ENCODE measurements around the gene ZFP62.

The ZFP62 gene

GRCh38 chr5:180860273-180860886, 696 bp downstream of the ZFP62 start:
- Histone ChIP-seq H3K27me3 (replicated peaks) (no peaks in the 10 kb centered on the region), H3K27ac (peak overlapping the region; percentile 68), H3K4me3 (ENCODE audit: low read depth, low read length) (peak overlapping the region; percentile 95), H3K36me3 (replicated peaks) (peaks cover 6% of the 10 kb centered on the region)
- in situ Hi-C loops (cut with HindIII; ENCODE audit: low pct_ligation_motif_present, low sequenced_read_pairs), result no loop called here
- no peak for DNase-seq
- peak; percentile 18 for TF ChIP-seq CTCF (IDR thresholded peaks at IDR 0.05; ENCODE audit: low read depth, low read length, missing control alignments)

- no peak overlapping the region for H3K27ac ChIP-seq
- in situ Hi-C loops (cut with HindIII; ENCODE audit: low pct_ligation_motif_present, low sequenced_read_pairs), result no loop called here
- no peaks in the 10 kb centered on the region for H3K27me3 ChIP-seq (replicated peaks)
- H3K36me3 ChIP-seq (replicated peaks), result peaks cover 8% of the 10 kb centered on the region
- no peak for DNase-seq
- no peak for TF ChIP-seq CTCF (IDR thresholded peaks at IDR 0.05; ENCODE audit: low read depth, low read length, missing control alignments)
- no peak overlapping the region for H3K4me3 ChIP-seq (ENCODE audit: low read depth, low read length)
Observed at GRCh38 chr5:180858586-180858985, 2.5 kb downstream of the ZFP62 start.

- H3K4me3 ChIP-seq (ENCODE audit: low read depth, low read length), result no peak overlapping the region
- peaks cover 37% of the 10 kb centered on the region for H3K36me3 ChIP-seq (replicated peaks)
- no peak overlapping the region for H3K27ac ChIP-seq
- TF ChIP-seq CTCF (IDR thresholded peaks at IDR 0.05; ENCODE audit: low read depth, low read length, missing control alignments), result no peak
- DNase-seq, result no peak
- no peaks in the 10 kb centered on the region for H3K27me3 ChIP-seq (replicated peaks)
- in situ Hi-C loops (cut with HindIII; ENCODE audit: low pct_ligation_motif_present, low sequenced_read_pairs), result no loop called here
Observed at GRCh38 chr5:180853848-180854176, 7.3 kb downstream of the ZFP62 start.

- in situ Hi-C loops (cut with HindIII; ENCODE audit: low pct_ligation_motif_present, low sequenced_read_pairs), result no loop called here
- Histone ChIP-seq H3K36me3 (replicated peaks) (peaks cover 40% of the 10 kb centered on the region), H3K27me3 (replicated peaks) (no peaks in the 10 kb centered on the region), H3K27ac (no peak overlapping the region), H3K4me3 (ENCODE audit: low read depth, low read length) (no peak overlapping the region)
- DNase-seq, result no peak
- TF ChIP-seq CTCF (IDR thresholded peaks at IDR 0.05; ENCODE audit: low read depth, low read length, missing control alignments), result no peak
Observed at GRCh38 chr5:180853121-180853847, 7.8 kb downstream of the ZFP62 start.

GRCh38 chr5:180852495-180852894, 8.6 kb downstream of the ZFP62 start:
- DNase-seq, result no peak
- H3K36me3 ChIP-seq (replicated peaks), result peaks cover 42% of the 10 kb centered on the region
- H3K27ac ChIP-seq, result no peak overlapping the region
- in situ Hi-C loops (cut with HindIII; ENCODE audit: low pct_ligation_motif_present, low sequenced_read_pairs), result no loop called here
- no peak for TF ChIP-seq CTCF (IDR thresholded peaks at IDR 0.05; ENCODE audit: low read depth, low read length, missing control alignments)
- no peak overlapping the region for H3K4me3 ChIP-seq (ENCODE audit: low read depth, low read length)
- no peaks in the 10 kb centered on the region for H3K27me3 ChIP-seq (replicated peaks)

All from brain microvascular endothelial cell (primary cell).